Activated T-cell treated with anti-CD3 and anti-CD28 coated beads for 48 hours (primary cell): ENCODE data around the gene SNU13.
"Not testable (repeated sequence)": the region's sequence is repeated elsewhere in the genome, so short reads cannot be mapped to it uniquely, and the experiment has no call there.

Experiments
- DNase-seq: peaks from one replicate; pipeline ENCODE4 v3.0.0-alpha.2; 2020; ENCODE audit warnings: low read depth

SNU13 gene

GRCh38 chr22:41681616-41682015 lies 7.1 kb downstream of the SNU13 start:
- no peak for DNase-seq

- DNase-seq: no peak
Observed at GRCh38 chr22:41676134-41676533, 12.5 kb downstream of the SNU13 start.

DNA sequence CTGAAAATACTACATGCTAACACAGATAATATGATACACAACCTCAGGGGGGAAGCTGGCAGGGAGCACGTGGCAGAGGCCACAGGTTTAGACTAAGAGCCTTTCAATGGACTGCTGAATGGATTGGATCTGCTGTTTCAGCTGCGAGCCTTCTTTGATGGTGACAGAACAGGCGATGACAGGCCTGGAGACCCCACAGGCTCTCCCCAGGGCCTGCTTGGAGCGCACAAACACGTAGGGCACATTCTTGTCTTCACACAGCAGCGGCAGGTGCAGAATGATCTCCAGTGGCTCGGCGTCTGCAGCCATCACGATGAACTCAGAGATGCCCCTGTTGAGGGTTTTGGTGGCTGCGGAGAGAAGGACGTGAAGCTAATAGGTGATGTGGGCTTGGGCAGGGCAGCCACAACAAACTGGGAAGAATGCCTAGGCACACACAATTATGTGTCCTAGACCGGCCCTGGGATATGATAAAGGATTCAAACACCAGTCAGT lies 13.8 kb downstream of the SNU13 start:
- no peak for DNase-seq

- no peak for DNase-seq
Observed at GRCh38 chr22:41672780-41673509, 15.7 kb downstream of the SNU13 start.

DNA sequence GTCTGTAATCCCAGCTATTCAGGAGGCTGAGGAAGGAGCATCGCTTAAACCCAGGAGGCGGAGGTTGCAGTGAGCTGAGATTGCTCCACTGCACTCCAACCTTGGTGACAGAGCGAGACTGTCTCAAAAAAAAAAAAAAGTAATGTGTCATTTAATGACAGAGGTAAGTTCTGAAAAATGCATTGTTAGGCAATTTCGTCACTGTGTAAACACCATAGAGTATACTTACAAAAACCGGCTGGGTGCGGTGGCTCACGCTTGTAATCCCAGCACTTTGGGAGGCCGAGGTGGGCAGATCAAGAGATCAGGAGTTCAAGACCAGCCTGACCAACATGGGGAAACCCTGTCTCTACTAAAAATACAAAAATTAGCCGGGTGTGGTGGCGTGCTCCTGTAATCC lies 16.6 kb downstream of the SNU13 start:
- DNase-seq: not testable (repeated sequence)

- DNase-seq: no peak
Observed at GRCh38 chr22:41668971-41669911, 19.4 kb downstream of the SNU13 start.

DNA sequence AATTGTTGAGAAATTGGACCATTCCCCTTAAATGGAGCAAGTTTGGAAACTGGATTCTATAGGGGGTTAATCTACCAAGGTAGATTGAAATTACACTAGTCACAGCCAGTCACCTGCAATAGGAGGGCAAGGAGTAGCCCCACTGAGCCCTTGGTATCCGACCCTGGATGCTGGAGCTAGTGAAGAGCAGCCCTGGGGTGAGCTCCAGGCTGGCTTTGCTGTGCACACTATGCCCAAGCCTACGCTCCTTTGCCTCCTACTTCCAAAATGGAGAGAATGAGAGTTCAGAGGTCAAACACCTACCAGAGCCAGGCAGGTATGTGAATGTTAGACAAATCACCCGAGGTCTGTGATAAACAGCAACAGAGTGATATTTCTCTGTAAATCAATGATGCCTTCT lies 23.7 kb downstream of the SNU13 start:
- no peak for DNase-seq

- DNase-seq: no peak
Observed at GRCh38 chr22:41664490-41664889, 24.2 kb downstream of the SNU13 start.

- DNase-seq: not testable (repeated sequence)
Observed at GRCh38 chr22:41663594-41663993, 25.1 kb downstream of the SNU13 start.

DNA sequence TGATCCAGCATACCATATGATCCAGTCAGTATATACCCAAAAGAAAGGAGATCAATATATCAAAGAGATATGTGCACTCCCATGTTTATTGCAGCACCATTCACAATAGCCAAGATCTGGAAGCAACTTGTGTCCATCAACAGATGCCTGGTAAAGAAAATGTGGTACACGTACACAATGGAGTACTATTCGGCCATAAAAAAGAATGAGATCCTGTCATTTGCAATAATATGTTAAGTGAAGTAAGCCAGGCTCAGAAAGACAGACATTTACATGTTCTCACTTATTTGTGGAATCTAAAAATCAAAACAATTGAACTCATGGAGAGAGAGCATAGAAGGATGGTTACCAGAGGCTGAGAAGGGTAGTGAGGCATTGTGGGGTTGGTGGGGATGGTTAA lies 27.0 kb downstream of the SNU13 start:
- no peak for DNase-seq

DNA sequence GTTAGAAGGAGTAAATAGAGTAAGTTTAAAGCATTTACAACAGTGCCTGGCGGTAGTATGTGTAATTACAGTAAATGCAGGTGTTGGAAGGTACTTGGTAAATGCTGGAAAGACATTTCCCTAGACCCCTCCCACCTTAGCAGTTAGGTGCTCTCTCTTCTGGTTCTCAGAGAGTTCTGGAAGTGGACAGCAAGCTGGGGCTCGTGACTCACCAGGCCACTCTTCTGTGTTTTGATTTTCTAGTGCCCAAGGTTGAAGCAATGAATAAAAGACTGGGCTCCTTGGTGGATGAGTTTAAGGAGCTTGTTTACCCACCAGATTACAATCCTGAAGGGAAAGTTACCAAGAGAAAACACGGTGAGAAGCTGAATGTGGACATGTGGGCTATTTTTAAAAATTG lies 27.6 kb downstream of the SNU13 start:
- no peak for DNase-seq

GRCh38 chr22:41660416-41660815 lies 28.3 kb downstream of the SNU13 start:
- DNase-seq: no peak

- DNase-seq: no peak
Observed at GRCh38 chr22:41659941-41660340, 28.7 kb downstream of the SNU13 start.

DNA sequence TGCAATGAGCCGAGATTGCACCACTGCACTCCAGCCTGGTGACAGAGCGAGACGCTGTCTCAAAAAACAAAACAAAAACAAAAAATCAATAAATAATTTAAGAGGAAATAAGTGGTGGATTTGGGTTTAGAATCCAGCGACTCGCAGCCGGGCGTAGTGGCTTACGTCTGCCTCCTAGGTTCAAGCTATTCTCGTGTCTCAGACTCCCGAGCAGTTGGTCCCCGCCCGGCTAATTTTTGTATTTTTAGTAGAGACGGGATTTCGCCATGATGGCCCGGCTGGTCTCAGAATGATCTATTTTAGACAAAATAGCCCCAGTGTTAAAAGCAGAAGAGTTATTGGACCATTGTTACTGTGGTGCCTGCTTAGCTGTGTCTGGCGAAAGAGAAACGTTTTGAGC lies 29.8 kb downstream of the SNU13 start:
- DNase-seq: no peak

GRCh38 chr22:41657709-41658108 lies 31.0 kb downstream of the SNU13 start:
- no peak for DNase-seq

DNA sequence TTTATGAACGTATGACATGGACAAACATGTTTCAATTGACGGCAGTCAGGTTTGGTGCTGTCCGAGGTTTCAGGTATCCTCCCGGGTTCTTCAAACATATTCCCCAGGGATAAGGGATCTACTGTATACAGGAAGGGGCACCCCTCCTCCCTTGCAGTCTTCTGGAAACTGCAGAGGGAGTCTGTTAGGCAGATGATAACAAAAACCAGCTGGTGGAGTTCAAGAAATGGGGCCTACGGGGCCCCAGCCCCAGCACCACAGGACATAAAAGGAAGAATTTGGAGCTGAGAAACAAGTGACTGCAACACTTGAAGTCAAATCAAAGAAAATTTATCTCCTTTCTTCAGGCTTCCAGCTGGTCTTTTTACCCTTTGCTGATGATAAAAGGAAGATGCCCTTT lies 32.1 kb downstream of the SNU13 start:
- DNase-seq: no peak

DNA sequence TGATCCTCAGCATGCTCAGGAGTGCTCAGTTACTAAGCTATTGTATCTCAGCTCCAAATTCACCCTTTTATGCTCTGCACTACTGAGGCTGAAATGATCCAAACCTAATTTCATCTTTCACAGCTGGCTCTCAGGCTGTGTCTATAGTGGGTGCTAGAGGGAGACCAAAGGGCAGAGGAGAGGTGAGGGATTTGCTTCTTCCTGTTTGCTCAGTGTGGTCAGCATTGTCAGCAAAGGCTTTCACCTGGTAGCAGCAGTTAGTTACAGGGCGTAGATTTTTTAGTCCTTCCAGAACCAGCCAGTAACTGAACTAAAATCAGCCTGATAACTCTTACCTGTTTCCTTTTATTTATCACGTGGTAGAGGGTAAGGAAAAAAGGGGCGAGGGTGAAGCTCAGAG lies 34.3 kb downstream of the SNU13 start:
- DNase-seq: no peak

DNA sequence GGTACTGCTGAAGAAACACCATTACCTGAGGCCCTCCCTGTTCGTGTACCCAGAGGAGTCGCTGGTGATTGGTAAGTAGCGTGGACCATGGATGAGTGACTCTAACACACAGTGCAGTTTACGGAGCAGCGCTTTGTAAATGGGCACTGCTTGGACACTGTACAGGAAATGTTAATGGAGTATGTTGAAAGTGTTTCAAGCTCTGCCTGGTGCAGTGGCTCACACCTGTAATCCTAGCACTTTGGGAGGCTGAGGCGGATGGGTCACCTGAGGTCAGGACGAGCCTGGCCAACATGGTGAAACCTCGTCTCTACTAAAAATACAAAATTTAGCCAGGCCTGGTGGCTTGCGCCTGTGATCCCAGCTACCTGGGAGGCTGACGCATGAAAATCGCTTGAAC lies 37.8 kb downstream of the SNU13 start:
- no peak for DNase-seq

GRCh38 chr22:41650229-41650628 lies 38.4 kb downstream of the SNU13 start:
- DNase-seq: no peak

- DNase-seq: no peak
Observed at GRCh38 chr22:41648432-41648831, 40.2 kb downstream of the SNU13 start.

- DNase-seq: no peak
Observed at GRCh38 chr22:41647771-41648170, 40.9 kb downstream of the SNU13 start.

DNA sequence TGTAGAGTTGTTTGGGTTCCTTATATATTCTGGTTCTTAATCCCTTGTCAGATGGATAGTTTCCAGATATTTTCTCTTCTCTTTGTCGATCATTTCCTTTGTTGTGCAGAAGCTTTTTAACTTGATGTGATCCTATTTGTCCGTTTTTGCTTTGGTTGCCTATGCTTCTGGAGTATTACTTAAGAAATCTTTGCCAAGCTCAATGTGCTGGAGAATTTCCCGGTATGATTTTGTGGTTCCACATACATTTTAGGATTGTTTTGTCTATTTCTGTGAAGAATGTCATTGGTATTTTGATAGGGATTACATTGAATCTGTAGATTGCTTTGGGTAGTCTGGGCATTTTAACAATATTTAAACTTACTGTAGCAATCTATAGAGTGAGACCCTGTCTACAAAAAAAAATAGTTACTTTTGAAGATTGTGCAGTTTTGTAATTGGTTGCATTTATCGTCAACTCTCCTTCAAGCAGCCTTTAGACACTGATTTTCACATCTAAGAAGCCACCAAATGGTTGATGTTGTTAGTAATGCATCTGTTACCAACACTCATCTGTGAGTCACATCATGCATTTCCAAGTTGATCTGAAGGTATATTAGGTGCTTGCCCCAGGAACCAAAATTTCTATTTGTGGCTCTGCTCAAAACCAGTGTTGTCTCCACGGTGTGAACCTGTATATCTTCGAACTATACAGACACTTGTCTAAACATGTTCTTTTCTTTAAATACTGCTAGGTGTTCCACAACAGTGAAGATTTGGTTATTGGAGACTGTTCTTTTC lies 46.1 kb downstream of the SNU13 start:
- DNase-seq: no peak
